ENCODE results near the gene CNTN1.

CNTN1 gene

GRCh38 chr12:40701756-40702155 is 9.5 kb downstream of the CNTN1 start:
- Histone ChIP-seq H3K4me3 (ENCODE audit: low read depth, low read length) (no peak overlapping the region), H3K27me3 (replicated peaks) (no peaks in the 10 kb centered on the region), H3K27ac (no peak overlapping the region), H3K36me3 (replicated peaks) (no peaks in the 10 kb centered on the region)
- DNase-seq = no peak
- in situ Hi-C loops (cut with HindIII; ENCODE audit: low pct_ligation_motif_present, low sequenced_read_pairs) = no loop called here
- TF ChIP-seq CTCF (IDR thresholded peaks at IDR 0.05; ENCODE audit: low read depth, low read length, missing control alignments) = no peak

- H3K27me3 ChIP-seq (replicated peaks) = no peaks in the 10 kb centered on the region
- no peaks in the 10 kb centered on the region for H3K36me3 ChIP-seq (replicated peaks)
- no peak for TF ChIP-seq CTCF (IDR thresholded peaks at IDR 0.05; ENCODE audit: low read depth, low read length, missing control alignments)
- no peak for DNase-seq
- no peak overlapping the region for H3K27ac ChIP-seq
- in situ Hi-C loops (cut with HindIII; ENCODE audit: low pct_ligation_motif_present, low sequenced_read_pairs) = no loop called here
- H3K4me3 ChIP-seq (ENCODE audit: low read depth, low read length) = no peak overlapping the region
Observed at GRCh38 chr12:40711121-40711520, 18.9 kb downstream of the CNTN1 start.

- no peaks in the 10 kb centered on the region for H3K27me3 ChIP-seq (replicated peaks)
- no peaks in the 10 kb centered on the region for H3K36me3 ChIP-seq (replicated peaks)
- in situ Hi-C loops (cut with HindIII; ENCODE audit: low pct_ligation_motif_present, low sequenced_read_pairs) = no loop called here
- no peak overlapping the region for H3K4me3 ChIP-seq (ENCODE audit: low read depth, low read length)
- DNase-seq = no peak
- no peak overlapping the region for H3K27ac ChIP-seq
- TF ChIP-seq CTCF (IDR thresholded peaks at IDR 0.05; ENCODE audit: low read depth, low read length, missing control alignments) = no peak
Observed at GRCh38 chr12:40714636-40715035, 22.4 kb downstream of the CNTN1 start.

- no peak for TF ChIP-seq CTCF (IDR thresholded peaks at IDR 0.05; ENCODE audit: low read depth, low read length, missing control alignments)
- no peak for DNase-seq
- no peak overlapping the region for H3K27ac ChIP-seq
- H3K36me3 ChIP-seq (replicated peaks) = no peaks in the 10 kb centered on the region
- no peaks in the 10 kb centered on the region for H3K27me3 ChIP-seq (replicated peaks)
- H3K4me3 ChIP-seq (ENCODE audit: low read depth, low read length) = no peak overlapping the region
- in situ Hi-C loops (cut with HindIII; ENCODE audit: low pct_ligation_motif_present, low sequenced_read_pairs) = no loop called here
Observed at GRCh38 chr12:40716037-40716436, 23.8 kb downstream of the CNTN1 start.

GRCh38 chr12:40717576-40717975 is 25.3 kb downstream of the CNTN1 start:
- in situ Hi-C loops (cut with HindIII; ENCODE audit: low pct_ligation_motif_present, low sequenced_read_pairs) = no loop called here
- DNase-seq = no peak
- H3K27ac ChIP-seq = no peak overlapping the region
- no peaks in the 10 kb centered on the region for H3K36me3 ChIP-seq (replicated peaks)
- no peak for TF ChIP-seq CTCF (IDR thresholded peaks at IDR 0.05; ENCODE audit: low read depth, low read length, missing control alignments)
- H3K27me3 ChIP-seq (replicated peaks) = no peaks in the 10 kb centered on the region
- H3K4me3 ChIP-seq (ENCODE audit: low read depth, low read length) = no peak overlapping the region

GRCh38 chr12:40718878-40719372 is 26.7 kb downstream of the CNTN1 start:
- H3K4me3 ChIP-seq (ENCODE audit: low read depth, low read length) = no peak overlapping the region
- no peaks in the 10 kb centered on the region for H3K36me3 ChIP-seq (replicated peaks)
- TF ChIP-seq CTCF (IDR thresholded peaks at IDR 0.05; ENCODE audit: low read depth, low read length, missing control alignments) = no peak
- DNase-seq = no peak
- no peaks in the 10 kb centered on the region for H3K27me3 ChIP-seq (replicated peaks)
- H3K27ac ChIP-seq = no peak overlapping the region
- in situ Hi-C loops (cut with HindIII; ENCODE audit: low pct_ligation_motif_present, low sequenced_read_pairs) = no loop called here
